Osteoblast (primary cell): ENCODE measurements around the gene SNORC. TPM values are rescaled to one million over a fixed set of nuclear protein-coding genes. Genes with fewer than 3 reads are reported as not detected.

Source experiments
- DNase-seq: peaks from one replicate; pipeline ENCODE4 v3.0.0; 2011; ENCODE audit warnings: low spot score, mixed read lengths; ENCODE audit not compliant: insufficient read length; ENCODE audit errors: missing footprints
- H2AFZ ChIP-seq: 2 replicates; pipeline ENCODE4 v1.6.0; 2011; ENCODE audit warnings: mild to moderate bottlenecking, low read length
- H3K27ac ChIP-seq: 2 replicates; pipeline ENCODE4 v1.5.1; 2011; ENCODE audit warnings: mild to moderate bottlenecking, low read depth, low read length, moderate library complexity
- H3K27me3 ChIP-seq: 2 replicates; pipeline ENCODE4 v1.6.0; 2012; ENCODE audit warnings: mild to moderate bottlenecking, control low read depth, inconsistent platforms, low read length, moderate library complexity; ENCODE audit not compliant: insufficient read depth
- H3K36me3 ChIP-seq: 2 replicates; pipeline ENCODE4 v1.5.1; 2011; ENCODE audit warnings: mild to moderate bottlenecking, low read length, control low read depth, moderate library complexity; ENCODE audit not compliant: insufficient read depth
- H3K4me1 ChIP-seq: 2 replicates; pipeline ENCODE4 v1.5.1; 2011; ENCODE audit warnings: mild to moderate bottlenecking, low read length, control low read depth, moderate library complexity; ENCODE audit not compliant: insufficient read depth
- H3K4me2 ChIP-seq: 2 replicates; pipeline ENCODE4 v1.6.0; 2011; ENCODE audit warnings: mild to moderate bottlenecking, low read length; ENCODE audit not compliant: insufficient read depth
- H3K4me3 ChIP-seq: fragments of 200-600 bp; sonication (generic); 3 replicates; pipeline ENCODE4 v1.5.1; 2012; ENCODE audit warnings: mild to moderate bottlenecking, low read length, inconsistent platforms; ENCODE audit not compliant: insufficient read depth
- H3K79me2 ChIP-seq: 2 replicates; pipeline ENCODE4 v1.6.0; 2012; ENCODE audit warnings: mild to moderate bottlenecking, low read length, control low read depth, inconsistent platforms; ENCODE audit not compliant: insufficient read depth
- H3K9me3 ChIP-seq: 2 replicates; pipeline ENCODE4 v1.5.1; 2011; ENCODE audit warnings: low read depth, low read length, control low read depth
- H4K20me1 ChIP-seq: 2 replicates; pipeline ENCODE4 v1.6.0; 2012; ENCODE audit warnings: mild to moderate bottlenecking, low read length, control low read depth; ENCODE audit not compliant: insufficient read depth
- total RNA-seq: library from RNA; depleted of rRNA; stranded (reverse); fragments of >200 nt; gene quantifications from 2 replicates; pipeline ENCODE4 v1.2.3, GENCODE V29; 2012
- TF ChIP-seq, protein P1 (sequence below): IDR thresholded peaks from 2 replicates; pipeline ENCODE4 v1.5.1; 2011; ENCODE audit warnings: mild to moderate bottlenecking, low read depth, low read length, moderate library complexity; ENCODE audit errors: extremely low read depth

SNORC gene
- total RNA-seq, 1 donor = 0.72 TPM

DNA sequence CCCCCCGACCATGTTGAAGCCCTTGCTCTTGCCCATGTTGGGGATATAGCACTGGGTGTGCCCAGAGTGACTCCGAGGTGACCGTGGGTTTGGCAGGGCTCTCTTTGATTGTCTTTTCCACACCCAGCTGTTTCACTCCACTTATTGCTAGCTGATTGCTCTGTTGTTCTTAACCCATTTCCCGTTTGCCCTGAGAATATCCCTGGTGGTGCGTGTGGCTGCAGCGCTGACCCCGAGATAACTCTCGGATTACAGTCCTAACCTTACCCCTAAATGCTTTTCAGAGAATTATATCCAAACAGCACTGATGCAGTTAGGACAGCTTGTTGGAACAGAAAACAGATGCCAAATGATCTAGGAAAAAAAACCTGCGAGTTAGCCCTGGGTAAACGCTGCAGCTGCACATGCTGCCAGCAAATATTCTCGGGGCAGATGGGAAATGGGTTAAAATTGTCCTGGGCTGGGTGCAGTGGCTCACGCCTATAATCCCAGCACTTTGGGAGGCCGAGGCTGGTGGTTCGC is 34.3 kb upstream of the SNORC start:
- H2AFZ ChIP-seq = no peak overlapping the region
- DNase-seq = no peak
- H3K9me3 ChIP-seq = no peaks in the 10 kb centered on the region
- H4K20me1 ChIP-seq = peaks cover 13% of the 10 kb centered on the region
- no peaks in the 10 kb centered on the region for H3K27me3 ChIP-seq
- no peak overlapping the region for H3K27ac ChIP-seq
- peaks cover 33% of the 10 kb centered on the region for H3K79me2 ChIP-seq
- H3K4me1 ChIP-seq = peaks cover 10% of the 10 kb centered on the region
- H3K4me2 ChIP-seq = no peak overlapping the region
- TF ChIP-seq, protein P1, sequence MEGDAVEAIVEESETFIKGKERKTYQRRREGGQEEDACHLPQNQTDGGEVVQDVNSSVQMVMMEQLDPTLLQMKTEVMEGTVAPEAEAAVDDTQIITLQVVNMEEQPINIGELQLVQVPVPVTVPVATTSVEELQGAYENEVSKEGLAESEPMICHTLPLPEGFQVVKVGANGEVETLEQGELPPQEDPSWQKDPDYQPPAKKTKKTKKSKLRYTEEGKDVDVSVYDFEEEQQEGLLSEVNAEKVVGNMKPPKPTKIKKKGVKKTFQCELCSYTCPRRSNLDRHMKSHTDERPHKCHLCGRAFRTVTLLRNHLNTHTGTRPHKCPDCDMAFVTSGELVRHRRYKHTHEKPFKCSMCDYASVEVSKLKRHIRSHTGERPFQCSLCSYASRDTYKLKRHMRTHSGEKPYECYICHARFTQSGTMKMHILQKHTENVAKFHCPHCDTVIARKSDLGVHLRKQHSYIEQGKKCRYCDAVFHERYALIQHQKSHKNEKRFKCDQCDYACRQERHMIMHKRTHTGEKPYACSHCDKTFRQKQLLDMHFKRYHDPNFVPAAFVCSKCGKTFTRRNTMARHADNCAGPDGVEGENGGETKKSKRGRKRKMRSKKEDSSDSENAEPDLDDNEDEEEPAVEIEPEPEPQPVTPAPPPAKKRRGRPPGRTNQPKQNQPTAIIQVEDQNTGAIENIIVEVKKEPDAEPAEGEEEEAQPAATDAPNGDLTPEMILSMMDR = no peak
- peaks cover 55% of the 10 kb centered on the region for H3K36me3 ChIP-seq
- H3K4me3 ChIP-seq = no peak overlapping the region

DNA sequence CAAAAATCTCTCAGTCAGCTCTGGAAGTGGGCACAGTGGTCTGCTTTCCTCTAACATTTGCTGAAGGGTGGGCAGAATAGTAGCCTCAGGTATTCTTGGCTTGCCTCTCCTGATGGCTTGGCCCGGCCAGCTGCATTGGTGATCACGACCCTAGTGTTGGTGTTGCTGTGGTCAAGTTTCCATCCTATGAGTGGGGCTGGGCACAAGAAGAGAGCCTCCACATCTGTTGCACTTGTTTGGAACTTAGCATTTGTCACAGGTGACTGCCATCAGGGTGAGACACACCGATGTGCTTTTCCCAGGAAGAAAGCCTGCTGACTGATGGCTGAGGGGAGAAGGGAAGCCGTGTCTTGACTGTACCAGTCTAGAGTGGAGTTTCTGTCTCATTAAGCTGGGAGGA is 33.1 kb upstream of the SNORC start:
- Histone ChIP-seq H4K20me1 (peaks cover 13% of the 10 kb centered on the region), H3K27ac (no peak overlapping the region), H3K27me3 (no peaks in the 10 kb centered on the region), H3K4me1 (peaks cover 10% of the 10 kb centered on the region), H3K36me3 (peaks cover 53% of the 10 kb centered on the region), H3K79me2 (peaks cover 33% of the 10 kb centered on the region), H2AFZ (no peak overlapping the region), H3K4me3 (no peak overlapping the region), H3K9me3 (no peaks in the 10 kb centered on the region), H3K4me2 (no peak overlapping the region)
- DNase-seq = no peak
- TF ChIP-seq, protein P1 = no peak

DNA sequence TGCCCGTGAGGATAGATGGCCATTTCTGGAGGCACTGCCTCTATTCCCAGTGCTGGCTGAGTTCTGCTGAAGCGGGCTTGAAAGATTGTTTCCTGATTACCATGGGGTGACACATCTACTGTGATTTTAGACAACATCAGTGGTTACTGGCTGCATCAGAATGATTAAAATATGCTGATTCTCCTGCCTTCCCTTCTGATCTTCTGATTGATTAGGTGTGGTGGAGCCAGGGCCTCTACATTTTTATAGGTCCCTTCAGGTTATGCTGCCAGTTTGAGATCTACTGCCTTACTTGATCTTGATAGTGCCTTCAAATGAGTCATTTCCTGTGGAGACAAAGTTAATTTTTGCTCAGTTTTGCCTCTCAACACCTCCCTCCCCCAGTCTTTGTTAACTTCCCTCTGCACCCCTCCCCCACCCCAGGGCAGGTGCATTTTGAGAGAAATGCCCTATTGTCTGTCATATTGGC is 31.6 kb upstream of the SNORC start:
- Histone ChIP-seq H3K27ac (peak overlapping the region; percentile 19), H3K79me2 (peaks cover 33% of the 10 kb centered on the region), H3K36me3 (peaks cover 41% of the 10 kb centered on the region), H3K4me3 (no peak overlapping the region), H3K27me3 (no peaks in the 10 kb centered on the region), H4K20me1 (peaks cover 13% of the 10 kb centered on the region), H3K4me2 (peak overlapping the region; percentile 11), H3K9me3 (no peaks in the 10 kb centered on the region), H2AFZ (no peak overlapping the region), H3K4me1 (peaks cover 10% of the 10 kb centered on the region)
- TF ChIP-seq, protein P1 = no peak
- DNase-seq = no peak

DNA sequence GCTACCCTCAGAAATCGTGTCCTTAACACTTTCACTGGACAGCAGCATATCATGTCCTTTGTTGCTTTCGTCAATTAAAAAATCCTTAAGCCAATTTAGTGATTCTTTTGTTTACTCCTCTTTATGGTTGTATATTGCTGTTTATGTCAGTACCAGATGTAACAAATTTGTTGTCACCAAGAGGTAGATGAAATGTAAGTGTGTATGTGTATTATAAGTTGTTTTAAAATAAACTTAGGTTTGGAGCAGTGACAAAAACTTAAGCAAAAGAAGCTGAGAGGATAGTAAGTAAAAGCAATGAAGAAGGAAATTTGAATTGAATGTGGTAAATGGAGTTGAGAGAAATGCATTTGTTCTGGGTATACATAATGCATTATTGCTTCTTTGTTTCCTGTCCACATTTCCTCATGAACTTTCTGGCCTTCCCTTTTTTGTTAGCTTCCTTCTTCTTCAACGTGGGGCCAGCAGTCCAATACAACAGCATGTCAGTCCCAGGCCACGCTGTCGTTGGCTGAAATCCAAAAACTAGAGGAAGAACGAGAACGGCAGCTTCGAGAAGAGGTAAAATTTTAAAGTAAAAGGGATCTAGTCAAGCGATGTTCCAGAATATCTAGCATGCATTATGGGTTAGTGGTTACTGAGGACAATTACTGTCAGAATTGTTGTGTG is 30.5 kb upstream of the SNORC start:
- no peak overlapping the region for H3K4me2 ChIP-seq

More for the DNA sequence above, 30.5 kb upstream of the SNORC start:
- no peak overlapping the region for H3K4me3 ChIP-seq
- no peak for DNase-seq
- TF ChIP-seq, protein P1 = no peak
- no peaks in the 10 kb centered on the region for H3K9me3 ChIP-seq
- H3K4me1 ChIP-seq = peaks cover 10% of the 10 kb centered on the region
- peaks cover 30% of the 10 kb centered on the region for H3K79me2 ChIP-seq
- no peak overlapping the region for H2AFZ ChIP-seq
- H3K27me3 ChIP-seq = no peaks in the 10 kb centered on the region
- H3K27ac ChIP-seq = no peak overlapping the region
- peaks cover 39% of the 10 kb centered on the region for H3K36me3 ChIP-seq
- H4K20me1 ChIP-seq = peaks cover 13% of the 10 kb centered on the region
